GM21529 (cell line): ENCODE measurements around the gene CUZD1.

Experiments
- ATAC-seq: cut with Tn5 transposase; IDR thresholded peaks from one replicate; pipeline ENCODE4 v1.9.1; 2021; ENCODE audit not compliant: unreplicated experiment

The CUZD1 gene

DNA sequence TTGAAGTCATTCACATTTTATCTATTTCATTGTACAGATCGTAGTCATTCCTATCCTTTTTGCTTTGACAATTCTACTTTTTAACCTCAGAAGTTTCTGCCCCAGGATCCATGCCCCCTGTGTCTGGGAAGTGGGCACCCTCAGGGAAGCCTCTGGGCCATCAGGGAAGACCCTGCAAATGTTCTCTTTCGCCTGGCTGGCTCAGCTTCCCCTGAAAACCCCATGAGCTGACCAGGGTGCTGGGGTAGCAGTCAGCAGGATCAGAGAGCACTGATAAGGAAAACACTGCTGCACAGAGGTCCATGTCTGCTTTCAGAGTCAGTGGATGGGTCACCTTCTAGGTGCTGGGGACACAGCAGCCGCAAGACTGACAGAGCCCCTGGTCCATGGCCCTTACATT lies 23.8 kb downstream of the CUZD1 start:
- ATAC-seq = no peak

DNA sequence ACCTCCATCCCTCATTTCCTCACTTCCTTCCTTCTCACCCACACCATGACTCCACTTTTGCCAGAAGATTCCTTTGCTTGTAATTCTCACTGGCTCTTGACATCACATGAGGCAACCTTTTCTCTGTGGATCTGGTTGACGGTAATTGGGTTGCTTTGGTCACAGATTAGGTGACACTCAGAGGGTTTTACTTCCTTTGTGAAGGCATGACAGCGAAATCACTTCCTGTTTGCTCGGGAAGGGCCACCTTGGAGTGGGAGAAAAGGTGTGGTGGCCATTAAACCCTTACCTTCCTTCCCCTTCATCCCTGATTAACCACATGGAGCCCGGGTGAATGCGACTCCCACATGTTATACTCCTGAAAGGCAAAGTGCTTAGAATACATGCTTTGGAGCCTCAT lies 30.2 kb downstream of the CUZD1 start:
- no peak for ATAC-seq

DNA sequence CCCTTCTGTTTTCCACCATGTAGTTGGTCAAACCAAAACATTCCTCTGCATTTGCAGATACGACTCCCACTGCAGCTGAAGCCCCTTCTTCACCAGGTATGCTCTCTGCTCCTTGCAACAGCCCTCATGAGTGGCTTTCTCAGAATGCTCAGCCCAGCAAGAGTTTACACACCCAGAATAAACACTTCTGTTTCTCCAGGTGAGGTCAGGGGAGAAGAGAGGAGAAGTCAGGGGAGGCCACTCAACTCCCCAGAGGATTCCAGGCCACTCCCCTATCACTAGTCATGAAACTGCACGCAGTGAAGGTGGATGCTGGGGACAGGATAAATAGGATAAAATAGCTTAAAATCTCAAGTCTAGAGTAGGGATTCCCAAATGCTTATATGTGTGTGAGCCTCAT lies 31.2 kb downstream of the CUZD1 start:
- ATAC-seq = no peak

DNA sequence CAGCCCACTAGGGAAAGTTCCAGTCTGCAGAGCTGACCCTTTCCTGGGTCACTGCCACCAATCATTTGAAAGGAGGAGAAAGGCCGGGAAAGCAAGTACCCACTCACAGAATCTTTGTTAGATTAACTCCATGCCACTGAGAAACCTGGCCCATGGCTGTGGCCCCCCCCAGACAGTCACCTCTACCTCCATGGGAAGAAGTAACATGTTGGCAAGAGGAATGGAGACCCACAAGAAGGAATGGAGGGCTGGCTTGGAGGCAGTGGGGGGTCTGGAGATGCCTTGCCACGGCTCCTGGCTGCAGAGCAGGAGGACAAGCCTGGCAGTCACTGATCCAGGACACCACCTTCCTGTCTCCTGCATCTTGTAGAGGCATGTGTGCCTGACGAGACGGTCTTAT lies 32.9 kb downstream of the CUZD1 start:
- ATAC-seq = no peak

DNA sequence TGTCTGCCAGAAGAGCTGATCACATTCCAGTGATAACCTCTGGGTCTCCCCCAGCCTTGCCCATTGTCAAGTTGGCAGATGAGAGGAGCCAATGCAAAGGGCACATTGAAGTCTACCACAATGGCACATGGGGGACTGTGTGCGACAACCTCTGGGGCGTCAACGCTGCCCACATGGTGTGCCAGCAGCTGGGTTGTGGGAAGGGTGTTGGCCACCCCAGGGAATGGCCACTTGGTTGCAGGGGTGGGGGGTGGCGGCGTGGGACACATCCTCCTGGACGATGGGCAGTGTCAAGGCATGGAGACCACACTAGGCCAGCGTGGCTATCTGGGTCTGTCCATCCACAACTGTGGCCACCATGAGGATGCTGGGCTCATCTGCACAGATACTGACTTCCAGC lies 43.4 kb downstream of the CUZD1 start:
- no peak for ATAC-seq

DNA sequence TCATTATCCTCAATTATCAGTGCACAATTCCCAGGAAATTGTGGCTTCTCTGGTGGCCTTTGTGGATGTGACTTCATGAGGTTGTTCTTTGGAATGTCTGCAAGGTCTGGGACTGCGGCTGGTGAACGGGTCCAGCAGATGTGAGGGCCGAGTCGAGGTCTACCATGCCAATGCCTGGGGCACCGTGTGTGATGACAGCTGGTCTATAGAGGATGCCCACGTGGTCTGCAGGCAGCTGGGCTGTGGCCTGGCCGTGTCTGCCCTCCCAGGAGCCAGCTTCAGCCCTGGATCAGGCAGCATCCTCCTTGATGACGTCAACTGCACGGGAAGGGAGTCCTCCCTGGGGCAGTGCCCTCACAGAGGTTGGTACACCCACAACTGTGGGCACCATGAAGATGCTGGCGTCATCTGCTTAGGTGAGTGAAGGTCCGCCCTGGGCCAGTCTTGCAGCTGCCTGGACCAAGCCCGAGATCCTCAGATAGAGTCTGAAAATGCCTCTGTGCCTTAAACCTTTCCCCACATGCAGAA lies 46.9 kb downstream of the CUZD1 start:
- no peak for ATAC-seq

DNA sequence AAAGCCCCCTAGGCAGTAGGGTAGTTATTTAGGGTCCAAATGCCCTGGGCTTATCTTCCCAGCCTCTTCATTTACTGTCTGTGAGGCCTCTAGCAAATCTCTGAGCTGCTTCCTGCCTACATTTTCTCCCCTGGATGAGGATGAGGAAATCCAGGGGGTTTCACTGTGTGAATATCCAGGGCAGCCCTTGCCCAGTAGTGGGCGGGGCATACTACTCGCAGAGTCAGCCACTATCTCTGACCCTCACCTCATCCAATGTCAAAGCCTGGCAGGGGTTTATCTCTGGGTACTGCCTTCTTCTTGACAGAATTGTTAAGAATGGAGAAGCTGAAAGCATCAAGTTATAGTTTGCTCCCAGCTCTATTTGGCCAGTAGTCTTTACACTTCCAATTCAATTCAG lies 48.9 kb downstream of the CUZD1 start:
- no peak for ATAC-seq

DNA sequence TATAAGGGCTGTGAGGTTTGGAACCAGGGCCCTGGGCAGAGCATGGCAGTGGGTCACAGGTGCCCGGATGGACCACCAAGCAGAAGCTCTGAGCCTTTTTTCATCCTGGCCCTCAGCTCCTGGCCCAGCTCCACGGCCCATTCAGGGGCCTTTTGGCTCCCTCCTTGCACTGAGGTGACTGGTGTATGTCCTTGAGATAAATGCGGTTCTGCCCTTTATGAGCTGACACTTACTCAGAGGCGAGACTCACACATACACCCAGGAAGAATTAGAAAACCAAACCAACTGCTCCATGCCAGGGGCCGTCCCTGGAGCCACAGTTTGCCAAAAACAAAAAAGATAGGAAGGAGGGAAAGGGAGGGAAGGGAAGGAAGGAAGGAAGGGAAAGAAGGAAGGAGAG lies 49.7 kb downstream of the CUZD1 start:
- ATAC-seq = no peak

DNA sequence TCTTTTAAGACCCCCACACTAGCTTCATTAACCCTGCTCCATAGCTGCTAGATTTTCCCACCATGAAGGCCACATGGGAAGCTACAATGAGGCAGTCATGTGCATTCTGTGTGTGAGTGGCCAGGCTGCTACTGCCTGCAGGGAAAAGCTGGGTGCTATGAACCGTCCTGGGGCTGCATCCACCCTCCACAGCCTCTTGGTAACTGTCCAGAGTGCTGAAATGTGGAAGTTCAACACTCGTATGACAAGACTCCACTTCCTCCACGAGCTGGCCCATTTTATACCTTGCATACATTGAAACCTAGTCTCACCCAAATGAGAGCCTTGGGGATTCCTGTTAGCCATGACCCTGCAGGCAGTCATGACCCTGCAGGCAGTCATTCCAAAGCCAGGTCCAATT lies 59.4 kb downstream of the CUZD1 start:
- ATAC-seq = no peak

DNA sequence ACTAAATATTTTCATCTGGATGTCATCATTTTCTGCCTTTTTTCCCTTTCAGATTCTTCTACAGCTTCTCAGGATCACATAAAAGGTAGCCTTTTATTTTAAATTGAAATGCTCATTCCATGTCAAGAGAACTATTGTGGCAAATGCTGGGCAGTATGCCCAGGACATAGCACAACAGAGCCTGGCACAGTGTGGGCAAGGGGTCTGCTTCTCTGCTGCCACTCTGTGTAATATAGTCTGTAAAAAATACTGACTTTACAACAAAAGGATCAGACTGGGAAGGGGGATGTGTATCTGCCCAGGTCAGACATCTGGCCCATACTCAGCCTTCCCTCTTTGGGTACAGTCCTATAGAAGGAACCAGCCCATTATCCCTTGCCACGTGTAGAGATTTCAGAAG lies 62.7 kb downstream of the CUZD1 start:
- ATAC-seq = no peak
